Fibroblast of pulmonary artery (primary cell): ENCODE measurements around the gene CCNL1.
"Not testable (repeated sequence)": the region's sequence is repeated elsewhere in the genome, so short reads cannot be mapped to it uniquely, and the experiment has no call there.

Experiments
- DNase-seq: peaks from one replicate; pipeline ENCODE4 v3.0.0-alpha.2; 2010; ENCODE audit warnings: low read depth
- H3K4me3 ChIP-seq: replicated peaks from 2 replicates; pipeline ENCODE4 v1.5.1; 2011; ENCODE audit warnings: low read depth, mild to moderate bottlenecking, control low read depth, low read length, moderate library complexity
- TF ChIP-seq, protein P1 (sequence below): IDR thresholded peaks from 2 replicates; pipeline ENCODE4 v1.5.1; 2011; ENCODE audit warnings: mild to moderate bottlenecking, control low read depth, low read length, inconsistent platforms; ENCODE audit errors: missing control alignments

The CCNL1 gene

DNA sequence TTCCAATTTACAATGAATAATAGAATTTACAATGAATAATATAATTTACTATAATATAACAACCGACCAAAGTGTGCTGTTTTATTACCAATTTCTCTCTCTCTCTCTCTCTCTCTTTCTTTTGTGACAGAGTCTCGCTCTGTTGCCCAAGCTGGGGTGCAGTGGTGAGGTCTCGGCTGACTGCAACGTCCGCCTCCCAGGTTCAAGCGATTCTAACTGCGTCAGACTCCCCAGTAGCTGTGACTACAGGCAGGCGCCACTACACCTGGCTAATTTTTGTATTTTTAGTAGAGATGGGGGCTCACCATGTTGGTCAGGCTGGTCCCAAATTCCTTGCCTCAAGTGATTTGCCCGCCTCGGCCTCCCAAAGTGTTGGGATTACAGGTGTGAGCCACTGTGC lies 17.0 kb upstream of the CCNL1 start:
- no peak overlapping the region for H3K4me3 ChIP-seq
- DNase-seq, result no peak
- TF ChIP-seq, protein P1, sequence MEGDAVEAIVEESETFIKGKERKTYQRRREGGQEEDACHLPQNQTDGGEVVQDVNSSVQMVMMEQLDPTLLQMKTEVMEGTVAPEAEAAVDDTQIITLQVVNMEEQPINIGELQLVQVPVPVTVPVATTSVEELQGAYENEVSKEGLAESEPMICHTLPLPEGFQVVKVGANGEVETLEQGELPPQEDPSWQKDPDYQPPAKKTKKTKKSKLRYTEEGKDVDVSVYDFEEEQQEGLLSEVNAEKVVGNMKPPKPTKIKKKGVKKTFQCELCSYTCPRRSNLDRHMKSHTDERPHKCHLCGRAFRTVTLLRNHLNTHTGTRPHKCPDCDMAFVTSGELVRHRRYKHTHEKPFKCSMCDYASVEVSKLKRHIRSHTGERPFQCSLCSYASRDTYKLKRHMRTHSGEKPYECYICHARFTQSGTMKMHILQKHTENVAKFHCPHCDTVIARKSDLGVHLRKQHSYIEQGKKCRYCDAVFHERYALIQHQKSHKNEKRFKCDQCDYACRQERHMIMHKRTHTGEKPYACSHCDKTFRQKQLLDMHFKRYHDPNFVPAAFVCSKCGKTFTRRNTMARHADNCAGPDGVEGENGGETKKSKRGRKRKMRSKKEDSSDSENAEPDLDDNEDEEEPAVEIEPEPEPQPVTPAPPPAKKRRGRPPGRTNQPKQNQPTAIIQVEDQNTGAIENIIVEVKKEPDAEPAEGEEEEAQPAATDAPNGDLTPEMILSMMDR, result no peak

DNA sequence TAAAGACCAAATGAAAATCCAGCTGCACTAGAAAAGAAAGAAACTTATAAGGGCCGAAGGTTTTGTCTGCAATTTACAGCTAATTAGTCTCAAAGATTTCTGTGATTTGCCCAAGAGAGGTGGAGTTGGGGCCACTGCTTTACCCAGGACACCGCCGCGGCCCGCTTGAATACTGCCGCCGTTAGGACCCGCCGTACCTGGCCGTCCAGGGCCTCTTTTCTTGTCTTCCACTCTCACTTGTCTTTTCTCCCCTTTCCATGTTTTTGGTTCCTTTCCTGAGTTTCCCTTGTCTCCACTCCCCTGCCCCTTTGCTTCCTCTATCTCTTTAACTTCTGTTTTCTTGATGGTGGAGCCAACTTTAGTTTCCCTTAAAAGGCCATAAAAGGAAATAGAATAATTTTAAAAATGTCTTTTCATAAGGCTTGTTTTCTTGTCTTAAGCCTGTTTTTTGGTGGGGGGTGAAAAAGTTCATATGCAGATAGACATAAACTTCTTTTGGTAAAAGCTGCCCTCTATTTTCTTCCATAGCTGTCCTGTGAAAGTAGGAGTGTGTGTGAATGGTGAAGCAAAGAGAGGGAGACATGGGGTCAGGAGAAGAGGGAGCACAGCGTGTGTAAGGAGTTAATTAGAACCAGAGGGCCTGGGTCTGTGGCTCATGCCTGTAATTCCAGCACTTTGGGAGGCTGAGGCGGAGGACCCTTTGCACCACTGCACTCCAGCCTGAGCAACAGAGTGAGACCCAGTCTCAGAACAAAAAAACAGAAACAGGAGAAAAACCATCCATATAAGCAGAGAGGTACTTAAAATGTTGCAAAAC lies 16.0 kb upstream of the CCNL1 start:
- peak overlapping the region; percentile 91 for H3K4me3 ChIP-seq
- TF ChIP-seq, protein P1, result no peak
- no peak for DNase-seq

DNA sequence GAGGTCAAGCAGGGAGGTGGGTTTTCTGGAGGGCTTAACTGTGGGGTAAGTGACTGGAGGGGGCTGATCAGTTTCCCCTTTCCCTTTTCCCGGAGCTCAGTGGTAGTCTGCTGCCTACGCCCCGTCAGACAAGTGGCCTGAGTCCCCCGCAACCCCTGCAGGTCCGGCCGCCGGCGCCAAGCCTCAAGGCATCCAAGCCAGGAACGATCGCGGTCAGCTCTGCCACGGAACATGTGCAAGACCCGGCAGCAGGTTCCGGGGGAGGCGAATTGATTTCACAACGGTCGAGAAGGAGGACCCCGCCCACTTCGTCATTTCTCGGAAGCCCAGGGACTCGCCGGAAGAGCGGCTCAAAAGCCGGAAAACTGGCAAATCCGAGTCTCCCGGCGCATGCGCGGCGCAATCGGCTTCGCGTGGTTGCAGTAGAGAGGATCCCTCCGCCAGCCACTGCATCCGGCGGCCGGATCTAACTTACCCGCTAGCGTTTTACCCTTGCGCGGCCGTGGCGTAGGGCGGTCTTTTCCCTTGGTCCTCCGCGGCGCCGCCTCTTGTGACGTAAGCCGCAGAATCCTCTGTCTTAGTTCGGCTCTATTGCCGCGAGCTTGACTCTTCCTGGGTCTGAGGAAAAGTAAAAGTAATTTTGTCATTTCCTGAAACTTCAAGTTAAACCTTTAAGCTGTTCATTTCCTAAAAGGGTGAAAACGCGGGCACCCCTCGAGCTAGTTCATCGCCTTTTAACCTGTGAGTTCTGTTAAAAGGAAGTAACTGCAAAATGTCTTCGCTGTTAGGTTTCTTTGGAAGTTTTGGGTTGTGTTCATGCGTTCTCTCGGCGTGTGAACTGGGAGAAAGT lies 14.9 kb upstream of the CCNL1 start:
- DNase-seq, result peak; percentile 100
- peak overlapping the region; percentile 91 for H3K4me3 ChIP-seq
- TF ChIP-seq, protein P1, result no peak

DNA sequence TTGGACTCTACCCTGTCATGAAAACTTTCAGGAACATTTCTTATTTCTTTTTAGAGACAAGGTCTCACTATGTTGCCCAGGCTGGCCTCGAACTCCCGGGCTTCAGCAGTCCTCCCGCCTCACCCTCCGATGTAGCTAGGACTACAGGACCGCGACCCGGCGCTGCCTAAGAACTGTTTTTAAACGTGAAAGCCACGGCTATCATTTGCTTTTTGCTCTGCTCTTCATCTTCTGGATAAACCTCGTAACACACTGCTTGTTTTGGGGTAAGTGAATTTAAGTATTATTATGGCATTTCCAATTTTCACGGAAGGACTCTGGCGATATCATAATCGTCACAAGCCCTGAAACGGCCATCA lies 14.3 kb upstream of the CCNL1 start:
- H3K4me3 ChIP-seq, result peak overlapping the region; percentile 57
- no peak for DNase-seq
- TF ChIP-seq, protein P1, result no peak

DNA sequence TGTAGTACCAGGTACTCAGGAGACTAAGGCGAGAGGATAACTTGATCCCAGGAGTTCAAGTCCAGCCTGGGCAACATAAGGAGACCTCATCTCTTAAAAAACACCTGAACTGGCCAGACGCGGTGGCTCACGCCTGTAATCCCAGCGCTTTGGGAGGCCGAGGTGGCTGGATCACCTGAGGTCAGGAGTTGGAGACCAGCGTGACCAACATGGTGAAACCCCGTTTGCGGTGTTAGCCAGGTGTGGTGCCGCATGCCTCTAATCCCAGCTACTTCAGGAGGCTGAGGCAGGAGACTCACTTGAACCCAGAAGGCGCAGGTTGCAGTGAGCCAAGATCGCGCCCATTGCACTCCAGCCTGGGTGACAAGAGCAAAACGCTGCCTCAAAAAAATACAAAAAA lies 13.4 kb upstream of the CCNL1 start:
- not testable (repeated sequence) for H3K4me3 ChIP-seq, DNase-seq

DNA sequence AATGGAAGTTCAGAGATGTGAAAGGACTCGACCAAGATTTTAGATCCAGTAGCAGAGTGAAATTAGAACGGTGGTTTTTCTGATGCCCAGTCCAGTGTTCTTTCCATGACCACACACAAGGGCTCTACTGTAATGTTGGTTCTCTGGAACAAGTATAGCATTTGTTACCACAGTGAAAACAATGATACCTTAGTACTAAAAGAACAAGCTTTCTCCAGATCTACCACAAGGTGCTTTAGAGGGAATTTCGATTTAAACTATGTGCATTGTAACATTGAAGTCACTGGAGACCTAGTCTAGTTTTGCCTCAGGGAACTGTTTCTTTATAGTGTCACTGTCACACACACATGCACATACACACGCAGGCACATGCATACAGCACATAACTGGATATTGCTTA lies 12.8 kb upstream of the CCNL1 start:
- no peak for DNase-seq
- H3K4me3 ChIP-seq, result no peak overlapping the region
- TF ChIP-seq, protein P1, result no peak

DNA sequence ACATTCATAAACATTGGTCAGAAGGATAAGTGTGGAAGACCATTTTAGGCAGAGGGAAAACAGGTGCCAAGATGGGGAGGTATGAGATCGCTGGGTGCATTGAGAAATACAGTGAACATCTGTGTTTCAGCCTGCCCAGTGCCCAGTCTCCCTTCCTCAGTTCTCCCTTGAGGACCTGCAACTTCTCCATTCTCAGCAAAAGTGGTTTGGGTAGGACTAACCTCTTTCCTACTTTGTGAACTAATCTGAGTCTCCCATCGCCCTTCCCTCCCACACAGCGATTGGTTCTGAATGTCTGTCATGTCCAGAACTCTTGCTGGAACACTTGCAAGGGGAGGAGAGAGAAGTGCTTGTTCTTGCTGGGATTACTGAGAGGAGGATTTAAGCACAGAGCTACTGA lies 10.9 kb upstream of the CCNL1 start:
- no peak for DNase-seq
- no peak overlapping the region for H3K4me3 ChIP-seq
- TF ChIP-seq, protein P1, result no peak
